Caco-2 (cell line): Measurements from ENCODE around the gene UBE2D1. TPM values are rescaled to one million over a fixed set of nuclear protein-coding genes. Genes with fewer than 3 reads are reported as not detected.

Source experiments
- BruUV-seq: library from RNA; stranded (reverse); fragments of 400-500 nt; replicated peaks from 2 replicates; lab custom pipeline; 2021; lab: Mats Ljungman, UMichigan
- CTCF ChIA-PET: fragments of 300-600 bp; sonication (Branson Sonifier 250); formaldehyde crosslinking; loops from one replicate; lab custom pipeline; 2022; ENCODE audit warnings: antibody characterized with exemption; lab: Charles Lee
- POLR2A ChIA-PET: fragments of 300-600 bp; sonication (Branson Sonifier 250); formaldehyde crosslinking; loops from one replicate; lab custom pipeline; 2022; ENCODE audit warnings: antibody characterized with exemption; lab: Charles Lee
- DNase-seq, 2 experiments: peaks; one replicate each; pipeline versions ENCODE4 v3.0.0 to v3.0.0-alpha.2; 2020 to 2022
- H3K27me3 ChIP-seq: replicated peaks from 2 replicates; pipeline ENCODE4 v1.6.0; 2011; ENCODE audit warnings: low read length; ENCODE audit not compliant: control insufficient read depth, insufficient read depth
- H3K36me3 ChIP-seq: 2 replicates; pipeline ENCODE4 v1.5.1; 2011; ENCODE audit warnings: low read length; ENCODE audit not compliant: control insufficient read depth, insufficient read depth
- H3K4me1 ChIP-seq: fragments of 250-450 bp; sonication (Bioruptor Pico); 2 replicates; pipeline ENCODE4 v1.5.1; 2020; ENCODE audit warnings: mild to moderate bottlenecking
- H3K4me3 ChIP-seq: 2 replicates; pipeline ENCODE4 v1.5.1; 2011; ENCODE audit warnings: low read depth, mild to moderate bottlenecking, control low read depth, low read length
- H3K9me3 ChIP-seq: fragments of 250-450 bp; sonication (Bioruptor Pico); 2 replicates; pipeline ENCODE4 v1.5.1; 2020; ENCODE audit warnings: mild to moderate bottlenecking, moderate library complexity
- H3K27ac Mint-ChIP-seq: one replicate; pipeline ENCODE4 v1.8.0; 2022; ENCODE audit warnings: mixed read lengths; ENCODE audit not compliant: unreplicated experiment
- H3K27me3 Mint-ChIP-seq: one replicate; pipeline ENCODE4 v1.8.0; 2022; ENCODE audit warnings: mixed read lengths; ENCODE audit not compliant: insufficient read depth, unreplicated experiment
- H3K36me3 Mint-ChIP-seq: one replicate; pipeline ENCODE4 v1.8.0; 2022; ENCODE audit warnings: mild to moderate bottlenecking, mixed read lengths; ENCODE audit not compliant: insufficient read depth, unreplicated experiment
- H3K4me1 Mint-ChIP-seq: one replicate; pipeline ENCODE4 v1.8.0; 2022; ENCODE audit warnings: low read depth, mixed read lengths; ENCODE audit not compliant: unreplicated experiment
- H3K4me3 Mint-ChIP-seq: one replicate; pipeline ENCODE4 v1.8.0; 2022; ENCODE audit warnings: mild to moderate bottlenecking, moderate library complexity, mixed read lengths; ENCODE audit not compliant: unreplicated experiment
- H3K9me3 Mint-ChIP-seq: one replicate; pipeline ENCODE4 v1.8.0; 2022; ENCODE audit warnings: mixed read lengths; ENCODE audit not compliant: unreplicated experiment
- CTCF ChIP-seq, 2 experiments: fragments of 200-600 bp in 1 of 2; IDR thresholded peaks; 1 replicate in 1 of 2; 2 replicates in 1 of 2; pipeline versions ENCODE4 v1.5.1 to v1.8.0; 2011 to 2022; ENCODE audit warnings: antibody characterized with exemption in 1 of 2, control low read depth in 1 of 2, inconsistent platforms in 1 of 2, low read depth in 1 of 2, low read length in 1 of 2, mild to moderate bottlenecking in 1 of 2, moderate library complexity in 1 of 2; ENCODE audit not compliant: insufficient read depth in 1 of 2, severe bottlenecking in 1 of 2, unreplicated experiment in 1 of 2
- intact Hi-C: fragments of 100-400 bp; cut with micrococcal nuclease; formaldehyde crosslinking; loops from one replicate; pipeline ENCODE4 v1.10.0; 2022; ENCODE audit not compliant: unreplicated experiment
- total RNA-seq: library from RNA; stranded (reverse); gene quantifications from 2 replicates; pipeline ENCODE4 v1.2.3, GENCODE V29; 2022

The UBE2D1 gene
- total RNA-seq, 1 experiment from 2014 or later: 39.7 TPM

GRCh38 chr10:58358947-58359346 lies 24.1 kb downstream of the UBE2D1 start:
- Mint-ChIP-seq H3K4me3 (no peak overlapping the region), H3K27me3 (no peaks in the 10 kb centered on the region), H3K27ac (no peak overlapping the region), H3K9me3 (no peaks in the 10 kb centered on the region), H3K36me3 (peaks cover 5% of the 10 kb centered on the region), H3K4me1 (no peaks in the 10 kb centered on the region)
- H3K27me3 ChIP-seq: no peaks in the 10 kb centered on the region
- intact Hi-C loops: no loop called here
- ChIA-PET CTCF (interaction anchor here (0.7 to 1.0 kb wide), 2 partner anchors 14 to 15 kb away, joined by 3 to 5 read pairs; no protein-coding TSS in a partner anchor), POLR2A (no interaction called here)
- DNase-seq: no peak
- no peak for TF ChIP-seq CTCF (IDR thresholded peaks at IDR 0.05; ENCODE audit: insufficient read depth in 1 of 2, low read depth in 1 of 2, low read length in 1 of 2, severe bottlenecking in 1 of 2, unreplicated experiment in 1 of 2)
- H3K4me3 ChIP-seq: no peak overlapping the region
- no peaks in the 10 kb centered on the region for H3K9me3 ChIP-seq
- H3K36me3 ChIP-seq: no peaks in the 10 kb centered on the region
- no TSS peak for BruUV-seq
- no peaks in the 10 kb centered on the region for H3K4me1 ChIP-seq

- Histone ChIP-seq H3K9me3 (no peaks in the 10 kb centered on the region), H3K4me3 (no peak overlapping the region), H3K4me1 (no peaks in the 10 kb centered on the region), H3K36me3 (no peaks in the 10 kb centered on the region), H3K27me3 (no peaks in the 10 kb centered on the region)
- H3K4me3 Mint-ChIP-seq: no peak overlapping the region
- ChIA-PET POLR2A (no interaction called here), CTCF (interaction anchor here (0.7 to 1.0 kb wide), 2 partner anchors 13 to 16 kb away, joined by 3 to 5 read pairs; no protein-coding TSS in a partner anchor)
- BruUV-seq: no TSS peak
- TF ChIP-seq CTCF (IDR thresholded peaks at IDR 0.05; ENCODE audit: insufficient read depth in 1 of 2, low read depth in 1 of 2, low read length in 1 of 2, severe bottlenecking in 1 of 2, unreplicated experiment in 1 of 2): no peak
- H3K9me3 Mint-ChIP-seq: no peaks in the 10 kb centered on the region
- peaks cover 8% of the 10 kb centered on the region for H3K36me3 Mint-ChIP-seq
- H3K4me1 Mint-ChIP-seq: no peaks in the 10 kb centered on the region
- no peak overlapping the region for H3K27ac Mint-ChIP-seq
- intact Hi-C loops: no loop called here
- DNase-seq: no peak
- no peaks in the 10 kb centered on the region for H3K27me3 Mint-ChIP-seq
These were observed 24.7 kb downstream of the UBE2D1 start for GRCh38 chr10:58359541-58359940.

- Histone ChIP-seq H3K27me3 (no peaks in the 10 kb centered on the region), H3K9me3 (no peaks in the 10 kb centered on the region), H3K4me1 (no peaks in the 10 kb centered on the region), H3K4me3 (no peak overlapping the region), H3K36me3 (no peaks in the 10 kb centered on the region)
- no peaks in the 10 kb centered on the region for H3K9me3 Mint-ChIP-seq
- H3K36me3 Mint-ChIP-seq: peaks cover 8% of the 10 kb centered on the region
- BruUV-seq: no TSS peak
- no peaks in the 10 kb centered on the region for H3K27me3 Mint-ChIP-seq
- no peak overlapping the region for H3K4me3 Mint-ChIP-seq
- ChIA-PET CTCF (interaction anchor here (1.4 kb wide), 1 partner anchor 25 kb away, joined by 4 read pairs; no protein-coding TSS in a partner anchor), POLR2A (interaction anchor here (0.7 kb wide), 1 partner anchor 195 kb away, joined by 3 read pairs; no protein-coding TSS in a partner anchor)
- no peak overlapping the region for H3K27ac Mint-ChIP-seq
- DNase-seq: no peak
- no peaks in the 10 kb centered on the region for H3K4me1 Mint-ChIP-seq
- intact Hi-C loops: no loop called here
- no peak for TF ChIP-seq CTCF (IDR thresholded peaks at IDR 0.05; ENCODE audit: insufficient read depth in 1 of 2, low read depth in 1 of 2, low read length in 1 of 2, severe bottlenecking in 1 of 2, unreplicated experiment in 1 of 2)
These were observed 25.7 kb downstream of the UBE2D1 start for GRCh38 chr10:58360412-58361004.
